ENCODE measurements around the gene KRT13. TPM values are rescaled to one million over a fixed set of nuclear protein-coding genes. Genes with fewer than 3 reads are reported as not detected.

Gene KRT13
- total RNA-seq, 1 experiment from 2014 or later = 1.4 TPM

Small RNAs within 50 kb of the gene (microRNA-seq; reads per million reads assigned to microRNA genes)
- 5.8 reads per million, percentile 26 among the genes with 10 or more reads in this experiment for gene MIR6510 (ENCODE audit: unreplicated experiment)

Other genes starting within 250 kb of the KRT13 start
- not detected in 2 replicates for gene KRTAP9-6, start 240.2 kb downstream of the KRT13 start, total RNA-seq (2014; rRNA removed)
- not detected in 2 replicates for gene KRTAP9-7, start 229.9 kb downstream of the KRT13 start, total RNA-seq (2014; rRNA removed)
- gene KRTAP29-1, start 202.8 kb downstream of the KRT13 start, total RNA-seq (2014; rRNA removed) = not detected in 2 replicates
- gene KRTAP16-1, start 196.3 kb downstream of the KRT13 start, total RNA-seq (2014; rRNA removed) = not detected in 2 replicates
- not detected in 2 replicates for gene KRTAP17-1, start 189.9 kb downstream of the KRT13 start, total RNA-seq (2014; rRNA removed)
- not detected in 2 replicates for gene KRT33A, start 154.8 kb downstream of the KRT13 start, total RNA-seq (2014; rRNA removed)
- gene KRT33B, start 135.8 kb downstream of the KRT13 start, total RNA-seq (2014; rRNA removed) = not detected in 2 replicates
- gene KRT34, start 123.3 kb downstream of the KRT13 start, total RNA-seq (2014; rRNA removed) = 2.9 and 5.1 TPM in 2 replicates
- not detected in 2 replicates for gene KRT31, start 108.0 kb downstream of the KRT13 start, total RNA-seq (2014; rRNA removed)
- gene KRT37, start 81.0 kb downstream of the KRT13 start, total RNA-seq (2014; rRNA removed) = 3.2 and 4.6 TPM in 2 replicates
- gene KRT38, start 64.6 kb downstream of the KRT13 start, total RNA-seq (2014; rRNA removed) = not detected in 2 replicates
- gene KRT32, start 38.2 kb downstream of the KRT13 start, total RNA-seq (2014; rRNA removed) = 1.5 TPM in 2 replicates
- not detected in 2 replicates for gene KRT35, start 24.5 kb downstream of the KRT13 start, total RNA-seq (2014; rRNA removed)
- not detected in 2 replicates for gene KRT36, start 15.7 kb downstream of the KRT13 start, total RNA-seq (2014; rRNA removed)
- 121 and 144 TPM in 2 replicates for gene KRT15, start 13.3 kb upstream of the KRT13 start, total RNA-seq (2014; rRNA removed)
- 2,299 and 2,451 TPM in 2 replicates for gene KRT19, start 22.7 kb upstream of the KRT13 start, total RNA-seq (2014; rRNA removed)
- 1.0 TPM in 1 of 2 replicates, not detected in the other for gene KRT9, start 66.4 kb upstream of the KRT13 start, total RNA-seq (2014; rRNA removed)
- gene KRT14, start 81.3 kb upstream of the KRT13 start, total RNA-seq (2014; rRNA removed) = 0.15 TPM in 1 of 2 replicates, not detected in the other
- gene KRT16, start 107.2 kb upstream of the KRT13 start, total RNA-seq (2014; rRNA removed) = 42.6 and 53.1 TPM in 2 replicates
- 92.1 and 115 TPM in 2 replicates for gene KRT17, start 119.0 kb upstream of the KRT13 start, total RNA-seq (2014; rRNA removed)
- 88.7 and 95.9 TPM in 2 replicates for gene EIF1, start 183.3 kb upstream of the KRT13 start, total RNA-seq (2014; rRNA removed)
- not detected in 2 replicates for gene GAST, start 206.7 kb upstream of the KRT13 start, total RNA-seq (2014; rRNA removed)
- 1.2 and 1.4 TPM in 2 replicates for gene HAP1, start 229.0 kb upstream of the KRT13 start, total RNA-seq (2014; rRNA removed)

All from PC-3 (cell line).